OCI-LY1 (cell line): ENCODE data around the gene UNC80.
A peak's percentile ranks its signal among the peaks of the same experiment; 100 is the strongest.

Experiments used
- H2AFZ ChIP-seq: fragments of 200-600 bp; sonication (generic), shearing (Covaris generic); 2 replicates; pipeline ENCODE4 v1.6.0; 2014; ENCODE audit warnings: antibody characterized with exemption, mild to moderate bottlenecking, low read length
- H3F3A ChIP-seq: fragments of 200-600 bp; sonication (generic), shearing (Covaris generic); 2 replicates; pipeline ENCODE4 v1.6.0; 2014; ENCODE audit warnings: mild to moderate bottlenecking, antibody characterized with exemption, low read length, moderate library complexity; ENCODE audit not compliant: insufficient read depth
- H3K27ac ChIP-seq: fragments of 200-600 bp; sonication (generic); 2 replicates; pipeline ENCODE4 v1.5.1; 2014; ENCODE audit warnings: low read length, mixed run types, mild to moderate bottlenecking, low read depth; ENCODE audit not compliant: poor library complexity, severe bottlenecking
- H3K27me3 ChIP-seq: fragments of 200-600 bp; sonication (generic); 2 replicates; pipeline ENCODE4 v1.6.0; 2014; ENCODE audit warnings: antibody characterized with exemption, mild to moderate bottlenecking, low read length, moderate library complexity; ENCODE audit not compliant: insufficient read depth
- H3K36me3 ChIP-seq: fragments of 200-600 bp; sonication (generic); 2 replicates; pipeline ENCODE4 v1.6.1; 2014; ENCODE audit warnings: mild to moderate bottlenecking, antibody characterized with exemption, low read length, moderate library complexity, mixed read lengths; ENCODE audit not compliant: insufficient read depth
- H3K4me1 ChIP-seq: fragments of 200-600 bp; sonication (generic); 2 replicates; pipeline ENCODE4 v1.5.1; 2014; ENCODE audit warnings: mild to moderate bottlenecking, low read length, moderate library complexity; ENCODE audit not compliant: insufficient read depth, severe bottlenecking
- H3K4me2 ChIP-seq: fragments of 200-600 bp; sonication (generic), shearing (Covaris generic); 2 replicates; pipeline ENCODE4 v1.6.1; 2014; ENCODE audit warnings: low read length
- H3K4me3 ChIP-seq: fragments of 200-600 bp; sonication (generic); 2 replicates; pipeline ENCODE4 v1.5.1; 2014; ENCODE audit warnings: low read length, low read depth, mild to moderate bottlenecking, mixed read lengths; ENCODE audit not compliant: poor library complexity, severe bottlenecking
- H3K79me2 ChIP-seq: fragments of 200-600 bp; shearing (Covaris generic); 2 replicates; pipeline ENCODE4 v1.6.1; 2016; ENCODE audit warnings: mixed run types, low read length, mixed read lengths; ENCODE audit not compliant: insufficient read depth
- H3K9ac ChIP-seq: fragments of 200-600 bp; sonication (generic), shearing (Covaris generic); 2 replicates; pipeline ENCODE4 v1.6.1; 2014; ENCODE audit warnings: mild to moderate bottlenecking, low read length, mixed read lengths
- H3K9me2 ChIP-seq: fragments of 200-600 bp; sonication (generic), shearing (Covaris generic); 2 replicates; pipeline ENCODE4 v1.6.1; 2014; ENCODE audit warnings: low read depth, mild to moderate bottlenecking, low read length, mixed read lengths
- H3K9me3 ChIP-seq: fragments of 200-600 bp; shearing (Covaris generic); 2 replicates; pipeline ENCODE4 v1.6.1; 2014; ENCODE audit warnings: low read length, mixed read lengths
- H4K20me1 ChIP-seq: fragments of 200-600 bp; sonication (generic), shearing (Covaris generic); 2 replicates; pipeline ENCODE4 v1.6.0; 2016; ENCODE audit warnings: mild to moderate bottlenecking, low read length; ENCODE audit not compliant: insufficient read depth
- EZH2 ChIP-seq: fragments of 200-600 bp; sonication (generic), shearing (Covaris generic); IDR thresholded peaks from 2 replicates; pipeline ENCODE4 v1.8.0; 2017; ENCODE audit warnings: borderline replicate concordance, mixed run types, mild to moderate bottlenecking, antibody characterized with exemption, low read length, moderate library complexity, mixed read lengths
- TF ChIP-seq, protein P1 (sequence below): fragments of 200-600 bp; sonication (generic), shearing (Covaris generic); IDR thresholded peaks from 2 replicates; pipeline ENCODE4 v1.5.1; 2017; ENCODE audit warnings: mild to moderate bottlenecking, antibody characterized with exemption, low read length, moderate library complexity, mixed read lengths

The UNC80 gene

DNA sequence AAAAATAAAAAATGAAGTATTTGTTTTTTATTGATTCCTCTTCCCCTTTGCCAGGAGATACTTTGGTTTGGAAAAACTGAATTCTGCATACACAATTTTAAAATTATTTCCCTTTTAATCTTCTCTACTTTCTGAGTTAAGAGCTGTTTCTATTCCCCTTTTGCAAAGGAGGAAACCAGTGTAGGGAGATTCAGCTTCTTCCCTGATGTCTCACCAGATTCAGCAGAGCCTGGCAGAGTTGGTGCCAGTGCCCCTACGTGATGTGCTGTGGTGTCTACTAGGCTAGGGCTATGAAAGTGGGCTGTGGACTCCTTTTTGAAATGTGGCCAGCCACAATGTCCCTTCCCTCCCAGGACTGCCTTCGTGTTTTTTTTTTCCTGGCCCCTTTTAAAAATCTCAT is 233.2 kb downstream of the UNC80 start:
- peaks cover 55% of the 10 kb centered on the region for H3K36me3 ChIP-seq
- peak overlapping the region; percentile 88 for H3K4me3 ChIP-seq

DNA sequence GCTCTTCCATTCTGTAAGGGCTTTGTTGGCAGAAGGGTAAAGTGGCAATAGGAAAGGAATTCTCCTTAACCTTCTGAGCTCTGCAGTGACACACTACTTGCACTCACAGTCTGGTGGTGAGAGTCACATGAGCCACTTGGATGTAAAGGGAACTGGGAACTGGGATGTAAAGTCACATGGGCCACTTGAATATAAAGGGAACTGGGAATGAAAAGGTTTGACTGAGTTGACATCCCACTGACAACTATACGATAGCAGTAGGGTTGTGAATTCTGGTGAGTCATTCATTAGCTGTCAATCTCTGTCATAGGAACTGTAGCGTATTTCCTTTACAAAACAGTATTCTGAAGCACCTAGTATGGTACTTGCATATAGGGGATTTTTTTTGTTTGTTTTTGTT is 236.3 kb downstream of the UNC80 start:
- TF ChIP-seq, protein P1, sequence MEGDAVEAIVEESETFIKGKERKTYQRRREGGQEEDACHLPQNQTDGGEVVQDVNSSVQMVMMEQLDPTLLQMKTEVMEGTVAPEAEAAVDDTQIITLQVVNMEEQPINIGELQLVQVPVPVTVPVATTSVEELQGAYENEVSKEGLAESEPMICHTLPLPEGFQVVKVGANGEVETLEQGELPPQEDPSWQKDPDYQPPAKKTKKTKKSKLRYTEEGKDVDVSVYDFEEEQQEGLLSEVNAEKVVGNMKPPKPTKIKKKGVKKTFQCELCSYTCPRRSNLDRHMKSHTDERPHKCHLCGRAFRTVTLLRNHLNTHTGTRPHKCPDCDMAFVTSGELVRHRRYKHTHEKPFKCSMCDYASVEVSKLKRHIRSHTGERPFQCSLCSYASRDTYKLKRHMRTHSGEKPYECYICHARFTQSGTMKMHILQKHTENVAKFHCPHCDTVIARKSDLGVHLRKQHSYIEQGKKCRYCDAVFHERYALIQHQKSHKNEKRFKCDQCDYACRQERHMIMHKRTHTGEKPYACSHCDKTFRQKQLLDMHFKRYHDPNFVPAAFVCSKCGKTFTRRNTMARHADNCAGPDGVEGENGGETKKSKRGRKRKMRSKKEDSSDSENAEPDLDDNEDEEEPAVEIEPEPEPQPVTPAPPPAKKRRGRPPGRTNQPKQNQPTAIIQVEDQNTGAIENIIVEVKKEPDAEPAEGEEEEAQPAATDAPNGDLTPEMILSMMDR, result no peak
- no peak for TF ChIP-seq EZH2
- H3K4me2 ChIP-seq, result no peak overlapping the region

More for the DNA sequence above, 233.2 kb downstream of the UNC80 start:
- Histone ChIP-seq H4K20me1 (0 out of 2 replicates have a peak, but pooled peaks cover 2% of the 10 kb centered on the region), H3K9ac (peak overlapping the region; percentile 9; the same call in 1 of the 2 replicates), H2AFZ (no peak overlapping the region), H3K9me3 (no peaks in the 10 kb centered on the region), H3K4me1 (peaks cover 41% of the 10 kb centered on the region), H3K27ac (no peak overlapping the region), H3K79me2 (peaks cover 74% of the 10 kb centered on the region), H3K9me2 (no peaks in the 10 kb centered on the region), H3K4me2 (peak overlapping the region; percentile 69), H3K27me3 (no peaks in the 10 kb centered on the region), H3F3A (no peaks in the 10 kb centered on the region)
- TF ChIP-seq, protein P1, result no peak

DNA sequence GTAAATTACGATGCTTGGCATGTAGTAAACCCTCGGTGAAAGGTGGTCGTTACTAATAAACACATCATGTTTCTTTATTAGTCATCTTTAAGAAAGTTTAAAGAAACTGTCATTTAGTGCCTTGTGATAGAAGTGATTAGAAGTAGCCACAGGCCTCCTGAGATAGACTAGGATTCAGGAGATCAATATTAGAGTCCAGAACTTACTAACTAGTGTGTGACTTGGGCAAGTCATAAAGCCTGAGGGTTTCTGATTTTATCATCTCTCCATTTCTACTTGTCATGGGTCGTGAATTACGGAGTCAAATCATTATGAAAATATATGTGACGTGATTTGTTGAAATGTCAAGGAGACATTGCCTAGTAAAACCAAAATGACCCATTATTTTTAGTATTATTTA is 237.5 kb downstream of the UNC80 start:
- TF ChIP-seq, protein P1, result no peak
- no peak for TF ChIP-seq EZH2
- Histone ChIP-seq H3K27me3 (no peaks in the 10 kb centered on the region), H3K9me3 (no peaks in the 10 kb centered on the region), H3K4me3 (no peak overlapping the region), H2AFZ (no peak overlapping the region), H3K79me2 (peaks cover 98% of the 10 kb centered on the region), H4K20me1 (0 out of 2 replicates have a peak, but pooled peaks cover 2% of the 10 kb centered on the region), H3K4me1 (peaks cover 24% of the 10 kb centered on the region), H3K9ac (no peak overlapping the region), H3K9me2 (no peaks in the 10 kb centered on the region), H3F3A (no peaks in the 10 kb centered on the region), H3K4me2 (no peak overlapping the region), H3K36me3 (peaks cover 95% of the 10 kb centered on the region), H3K27ac (no peak overlapping the region)

More for the DNA sequence above, 236.3 kb downstream of the UNC80 start:
- peaks cover 34% of the 10 kb centered on the region for H3K4me1 ChIP-seq
- H4K20me1 ChIP-seq, result 0 out of 2 replicates have a peak, but pooled peaks cover 2% of the 10 kb centered on the region
- H3K27me3 ChIP-seq, result no peaks in the 10 kb centered on the region
- no peaks in the 10 kb centered on the region for H3K9me3 ChIP-seq
- no peak overlapping the region for H3K4me3 ChIP-seq
- peaks cover 100% of the 10 kb centered on the region for H3K79me2 ChIP-seq
- H3K9me2 ChIP-seq, result no peaks in the 10 kb centered on the region
- H2AFZ ChIP-seq, result no peak overlapping the region
- H3K27ac ChIP-seq, result no peak overlapping the region
- H3K36me3 ChIP-seq, result peaks cover 85% of the 10 kb centered on the region
- no peaks in the 10 kb centered on the region for H3F3A ChIP-seq
- no peak overlapping the region for H3K9ac ChIP-seq
